Measurements from ENCODE around the gene CHPF2.

DNA sequence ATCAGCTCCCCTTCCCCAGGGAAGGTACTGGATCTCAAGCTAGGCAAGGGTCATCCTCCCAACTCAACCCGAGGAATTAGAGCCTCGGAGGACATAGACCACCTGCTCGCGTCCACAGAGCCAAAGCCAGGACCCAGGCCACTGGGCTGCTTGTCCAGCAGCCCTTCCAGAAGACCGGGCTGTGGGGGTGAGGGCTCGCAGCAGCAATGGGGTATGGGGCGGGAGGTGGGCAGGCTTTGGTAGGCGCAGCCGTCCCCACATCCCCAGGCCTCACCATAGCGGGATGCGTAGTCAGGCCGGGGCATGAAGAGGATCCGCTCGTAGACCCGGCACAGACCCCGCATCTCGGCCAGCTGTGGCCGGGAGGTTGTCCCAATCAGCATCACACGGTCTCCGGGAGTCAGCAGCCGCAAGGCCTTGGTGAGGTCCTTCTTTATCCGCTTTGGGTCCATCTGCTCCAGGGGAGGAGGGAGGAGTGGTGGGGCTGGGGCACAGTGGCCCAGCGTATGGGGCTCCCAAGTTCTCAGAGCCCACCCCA, 40.2 kb upstream of the CHPF2 start:
- TF ChIP-seq, protein P1, sequence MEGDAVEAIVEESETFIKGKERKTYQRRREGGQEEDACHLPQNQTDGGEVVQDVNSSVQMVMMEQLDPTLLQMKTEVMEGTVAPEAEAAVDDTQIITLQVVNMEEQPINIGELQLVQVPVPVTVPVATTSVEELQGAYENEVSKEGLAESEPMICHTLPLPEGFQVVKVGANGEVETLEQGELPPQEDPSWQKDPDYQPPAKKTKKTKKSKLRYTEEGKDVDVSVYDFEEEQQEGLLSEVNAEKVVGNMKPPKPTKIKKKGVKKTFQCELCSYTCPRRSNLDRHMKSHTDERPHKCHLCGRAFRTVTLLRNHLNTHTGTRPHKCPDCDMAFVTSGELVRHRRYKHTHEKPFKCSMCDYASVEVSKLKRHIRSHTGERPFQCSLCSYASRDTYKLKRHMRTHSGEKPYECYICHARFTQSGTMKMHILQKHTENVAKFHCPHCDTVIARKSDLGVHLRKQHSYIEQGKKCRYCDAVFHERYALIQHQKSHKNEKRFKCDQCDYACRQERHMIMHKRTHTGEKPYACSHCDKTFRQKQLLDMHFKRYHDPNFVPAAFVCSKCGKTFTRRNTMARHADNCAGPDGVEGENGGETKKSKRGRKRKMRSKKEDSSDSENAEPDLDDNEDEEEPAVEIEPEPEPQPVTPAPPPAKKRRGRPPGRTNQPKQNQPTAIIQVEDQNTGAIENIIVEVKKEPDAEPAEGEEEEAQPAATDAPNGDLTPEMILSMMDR (IDR thresholded peaks at IDR 0.05), result no peak
- TF ChIP-seq POLR2A (IDR thresholded peaks at IDR 0.05), result no peak

Measured in testis (tissue), 2 donors.